ENCODE measurements around the gene ZNHIT3. TPM values are rescaled to one million over a fixed set of nuclear protein-coding genes. Genes with fewer than 3 reads are reported as not detected.

ZNHIT3 gene
- total RNA-seq, 1 experiment from 2014 or later: 61.9 TPM

DNA sequence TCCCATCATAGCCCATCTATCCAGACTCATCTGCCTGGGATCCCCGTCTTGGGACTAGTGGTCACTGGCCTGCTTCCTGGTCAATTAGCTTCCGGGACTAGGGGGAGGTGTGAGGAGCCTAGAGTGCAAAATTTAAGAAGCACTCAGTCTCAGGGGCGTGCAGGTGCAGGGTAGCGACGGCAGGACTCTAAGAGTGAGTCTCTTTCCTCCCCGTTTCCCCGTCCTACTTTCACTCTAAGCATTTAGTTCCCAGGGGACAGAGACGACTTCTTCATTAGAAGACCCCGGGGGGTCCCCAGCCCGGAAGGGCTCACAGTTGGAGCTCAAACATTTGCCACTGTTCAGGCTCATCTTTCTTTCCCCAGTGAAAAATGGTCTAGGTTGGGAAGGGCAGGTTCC lies 677 bp upstream of the ZNHIT3 start:
- BruUV-seq (replicated peaks): TSS peak; percentile 66
- ChIA-PET CTCF (interaction anchor here (0.5 kb wide), 1 partner anchor 504 kb away, joined by 3 read pairs; no protein-coding TSS in a partner anchor), POLR2A (interaction anchor here (0.6 to 1.0 kb wide), 3 partner anchors 48 to 115 kb away, joined by 3 to 9 read pairs (median 3); no protein-coding TSS in a partner anchor)
- no peaks in the 10 kb centered on the region for H3K9me3 ChIP-seq
- intact Hi-C loops (cut with micrococcal nuclease; ENCODE audit: unreplicated experiment): loop anchor here (5.0 kb wide), 1 partner anchor 514 kb away; no protein-coding TSS in a partner anchor
- H3K4me1 ChIP-seq: peaks cover 6% of the 10 kb centered on the region
- DNase-seq: no peak
- Mint-ChIP-seq H3K27me3 (ENCODE audit: insufficient read depth, unreplicated experiment) (peaks cover 13% of the 10 kb centered on the region), H3K27ac (ENCODE audit: unreplicated experiment) (no peak overlapping the region), H3K36me3 (ENCODE audit: insufficient read depth, unreplicated experiment) (peaks cover 22% of the 10 kb centered on the region), H3K4me3 (ENCODE audit: unreplicated experiment) (peak overlapping the region; percentile 95), H3K4me1 (ENCODE audit: low read depth, unreplicated experiment) (no peaks in the 10 kb centered on the region), H3K9me3 (ENCODE audit: unreplicated experiment) (no peaks in the 10 kb centered on the region)
- TF ChIP-seq, protein P1, sequence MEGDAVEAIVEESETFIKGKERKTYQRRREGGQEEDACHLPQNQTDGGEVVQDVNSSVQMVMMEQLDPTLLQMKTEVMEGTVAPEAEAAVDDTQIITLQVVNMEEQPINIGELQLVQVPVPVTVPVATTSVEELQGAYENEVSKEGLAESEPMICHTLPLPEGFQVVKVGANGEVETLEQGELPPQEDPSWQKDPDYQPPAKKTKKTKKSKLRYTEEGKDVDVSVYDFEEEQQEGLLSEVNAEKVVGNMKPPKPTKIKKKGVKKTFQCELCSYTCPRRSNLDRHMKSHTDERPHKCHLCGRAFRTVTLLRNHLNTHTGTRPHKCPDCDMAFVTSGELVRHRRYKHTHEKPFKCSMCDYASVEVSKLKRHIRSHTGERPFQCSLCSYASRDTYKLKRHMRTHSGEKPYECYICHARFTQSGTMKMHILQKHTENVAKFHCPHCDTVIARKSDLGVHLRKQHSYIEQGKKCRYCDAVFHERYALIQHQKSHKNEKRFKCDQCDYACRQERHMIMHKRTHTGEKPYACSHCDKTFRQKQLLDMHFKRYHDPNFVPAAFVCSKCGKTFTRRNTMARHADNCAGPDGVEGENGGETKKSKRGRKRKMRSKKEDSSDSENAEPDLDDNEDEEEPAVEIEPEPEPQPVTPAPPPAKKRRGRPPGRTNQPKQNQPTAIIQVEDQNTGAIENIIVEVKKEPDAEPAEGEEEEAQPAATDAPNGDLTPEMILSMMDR (IDR thresholded peaks at IDR 0.05; ENCODE audit: insufficient read depth in 1 of 2, low read depth in 1 of 2, low read length in 1 of 2, severe bottlenecking in 1 of 2, unreplicated experiment in 1 of 2): no peak
- H3K27me3 ChIP-seq (replicated peaks; ENCODE audit: control insufficient read depth, insufficient read depth, low read length): no peaks in the 10 kb centered on the region; the same call in 1 of the 2 replicates
- no peaks in the 10 kb centered on the region for H3K36me3 ChIP-seq (ENCODE audit: control insufficient read depth, insufficient read depth, low read length)
- H3K4me3 ChIP-seq (ENCODE audit: low read depth, low read length): peak overlapping the region; percentile 68

DNA sequence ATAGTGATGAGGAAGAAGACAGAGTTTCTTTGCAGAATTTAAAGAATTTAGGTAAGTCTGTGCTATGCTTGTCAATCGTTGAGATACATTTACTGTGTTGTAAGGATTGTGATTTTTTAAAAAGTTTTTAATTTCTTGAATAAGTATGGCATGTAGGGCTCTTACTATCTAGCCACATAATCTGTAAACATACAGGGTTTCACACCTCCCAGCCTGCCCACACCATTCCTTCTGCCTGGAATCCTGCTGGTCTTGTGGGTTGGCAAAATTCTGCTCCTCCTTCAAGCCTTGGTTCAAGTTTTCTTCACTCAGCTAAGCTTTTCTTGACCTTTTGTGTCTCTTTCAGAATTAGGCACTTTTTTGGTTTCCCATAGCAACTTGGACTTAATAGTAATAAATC lies 7.5 kb downstream of the ZNHIT3 start:
- peaks cover 5% of the 10 kb centered on the region for H3K36me3 ChIP-seq (ENCODE audit: control insufficient read depth, insufficient read depth, low read length)
- POLR2A ChIA-PET: interaction anchor here (0.6 to 0.8 kb wide), 2 partner anchors 11 to 41 kb away, joined by 3 to 4 read pairs; partner anchors contain the start of gene PIGW
- H3K27ac Mint-ChIP-seq (ENCODE audit: unreplicated experiment): no peak overlapping the region

DNA sequence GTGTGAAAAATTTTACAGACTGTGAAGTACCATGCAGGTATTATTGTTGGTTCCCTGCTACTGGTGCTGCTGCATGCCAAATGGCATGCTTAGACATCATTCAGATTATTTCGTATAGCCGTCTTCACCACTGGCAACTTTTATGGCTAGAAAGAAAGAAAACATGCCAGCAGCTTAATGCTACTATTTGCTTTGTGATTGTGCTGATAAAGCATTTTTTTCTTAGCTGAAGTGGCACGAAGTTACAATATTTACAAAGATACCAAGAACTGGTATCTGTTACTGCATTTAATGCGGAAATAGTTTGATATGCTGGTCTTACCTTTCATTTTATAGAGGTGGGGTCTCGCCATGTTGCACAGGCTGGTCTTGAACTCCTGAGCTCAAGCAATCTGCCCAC lies 8.2 kb downstream of the ZNHIT3 start:
- H3K4me3 Mint-ChIP-seq (ENCODE audit: unreplicated experiment): no peak overlapping the region
- TF ChIP-seq, protein P1 (IDR thresholded peaks at IDR 0.05; ENCODE audit: insufficient read depth in 1 of 2, low read depth in 1 of 2, low read length in 1 of 2, severe bottlenecking in 1 of 2, unreplicated experiment in 1 of 2): no peak
- peaks cover 5% of the 10 kb centered on the region for H3K4me1 Mint-ChIP-seq (ENCODE audit: low read depth, unreplicated experiment)
- H3K36me3 Mint-ChIP-seq (ENCODE audit: insufficient read depth, unreplicated experiment): peaks cover 90% of the 10 kb centered on the region
- DNase-seq: no peak
- Histone ChIP-seq H3K9me3 (no peaks in the 10 kb centered on the region), H3K4me1 (no peaks in the 10 kb centered on the region), H3K36me3 (ENCODE audit: control insufficient read depth, insufficient read depth, low read length) (peaks cover 5% of the 10 kb centered on the region), H3K4me3 (ENCODE audit: low read depth, low read length) (no peak overlapping the region), H3K27me3 (replicated peaks; ENCODE audit: control insufficient read depth, insufficient read depth, low read length) (no peaks in the 10 kb centered on the region)
- H3K27me3 Mint-ChIP-seq (ENCODE audit: insufficient read depth, unreplicated experiment): no peaks in the 10 kb centered on the region
- H3K27ac Mint-ChIP-seq (ENCODE audit: unreplicated experiment): no peak overlapping the region
- no peaks in the 10 kb centered on the region for H3K9me3 Mint-ChIP-seq (ENCODE audit: unreplicated experiment)
- ChIA-PET CTCF (interaction anchor here (0.8 kb wide), 1 partner anchor 12 kb away, joined by 4 read pairs; no protein-coding TSS in a partner anchor), POLR2A (interaction anchor here (0.8 kb wide), 1 partner anchor 41 kb away, joined by 4 read pairs; the partner anchor contains the start of gene PIGW)
- intact Hi-C loops (cut with micrococcal nuclease; ENCODE audit: unreplicated experiment): no loop called here
- BruUV-seq (replicated peaks): no TSS peak

More for the DNA sequence above, 7.5 kb downstream of the ZNHIT3 start:
- no peak overlapping the region for H3K4me3 Mint-ChIP-seq (ENCODE audit: unreplicated experiment)
- H3K9me3 Mint-ChIP-seq (ENCODE audit: unreplicated experiment): no peaks in the 10 kb centered on the region
- no peaks in the 10 kb centered on the region for H3K27me3 Mint-ChIP-seq (ENCODE audit: insufficient read depth, unreplicated experiment)
- Histone ChIP-seq H3K4me3 (ENCODE audit: low read depth, low read length) (no peak overlapping the region), H3K9me3 (no peaks in the 10 kb centered on the region), H3K27me3 (replicated peaks; ENCODE audit: control insufficient read depth, insufficient read depth, low read length) (no peaks in the 10 kb centered on the region), H3K4me1 (no peaks in the 10 kb centered on the region)
- TF ChIP-seq, protein P1 (IDR thresholded peaks at IDR 0.05; ENCODE audit: insufficient read depth in 1 of 2, low read depth in 1 of 2, low read length in 1 of 2, severe bottlenecking in 1 of 2, unreplicated experiment in 1 of 2): no peak
- intact Hi-C loops (cut with micrococcal nuclease; ENCODE audit: unreplicated experiment): no loop called here
- CTCF ChIA-PET: no interaction called here
- no TSS peak for BruUV-seq (replicated peaks)
- peaks cover 5% of the 10 kb centered on the region for H3K4me1 Mint-ChIP-seq (ENCODE audit: low read depth, unreplicated experiment)
- peaks cover 90% of the 10 kb centered on the region for H3K36me3 Mint-ChIP-seq (ENCODE audit: insufficient read depth, unreplicated experiment)
- no peak for DNase-seq

Measured in Caco-2 (cell line).